Mesothelial cell of epicardium (in vitro differentiated cells): Measurements from ENCODE around the gene CD151. TPM values are rescaled to one million over a fixed set of nuclear protein-coding genes. Genes with fewer than 3 reads are reported as not detected.

Source experiments
- DNase-seq, 2 experiments: peaks; one replicate each; pipeline ENCODE4 v3.0.0; 2021; ENCODE audit warnings: low spot score in 2 of 2; ENCODE audit not compliant: unreplicated experiment in 2 of 2
- H3K27ac Mint-ChIP-seq: 2 replicates; pipeline ENCODE4 v1.8.0; 2021; ENCODE audit warnings: mixed read lengths
- H3K27me3 Mint-ChIP-seq: 2 replicates; pipeline ENCODE4 v1.8.0; 2021; ENCODE audit warnings: low read depth, mixed read lengths
- H3K36me3 Mint-ChIP-seq: 2 replicates; pipeline ENCODE4 v1.8.0; 2021; ENCODE audit warnings: mixed read lengths
- H3K4me1 Mint-ChIP-seq: 2 replicates; pipeline ENCODE4 v1.8.0; 2021; ENCODE audit warnings: mixed read lengths
- H3K4me3 Mint-ChIP-seq: 2 replicates; pipeline ENCODE4 v1.8.0; 2021; ENCODE audit warnings: mild to moderate bottlenecking, moderate library complexity, mixed read lengths
- H3K9me3 Mint-ChIP-seq: 2 replicates; pipeline ENCODE4 v1.8.0; 2021; ENCODE audit warnings: mixed read lengths
- CTCF ChIP-seq: fragments of 200-600 bp; sonication (generic); IDR thresholded peaks from one replicate; pipeline ENCODE4 v1.5.0; 2021; ENCODE audit warnings: antibody characterized with exemption; ENCODE audit not compliant: unreplicated experiment
- total RNA-seq: library from RNA; stranded (reverse); gene quantifications from 3 replicates; pipeline ENCODE4 v1.2.1, GENCODE V29; 2021

Gene CD151
- total RNA-seq, 1 donor from 2014 or later = 125 TPM

GRCh38 chr11:849951-850774 lies 17.4 kb downstream of the CD151 start:
- H3K36me3 Mint-ChIP-seq = no peaks in the 10 kb centered on the region
- no peak overlapping the region for H3K27ac Mint-ChIP-seq
- H3K9me3 Mint-ChIP-seq = no peaks in the 10 kb centered on the region
- H3K4me3 Mint-ChIP-seq = peak overlapping the region; percentile 68
- DNase-seq = no peak
- H3K4me1 Mint-ChIP-seq = peaks cover 31% of the 10 kb centered on the region
- no peak for TF ChIP-seq CTCF
- H3K27me3 Mint-ChIP-seq = no peaks in the 10 kb centered on the region

- Mint-ChIP-seq H3K27ac (no peak overlapping the region), H3K4me3 (peak overlapping the region; percentile 68), H3K27me3 (no peaks in the 10 kb centered on the region), H3K36me3 (no peaks in the 10 kb centered on the region), H3K4me1 (peaks cover 26% of the 10 kb centered on the region), H3K9me3 (no peaks in the 10 kb centered on the region)
- DNase-seq = no peak
- TF ChIP-seq CTCF = no peak
Observed at GRCh38 chr11:850775-851763, 18.3 kb downstream of the CD151 start.

- Mint-ChIP-seq H3K36me3 (no peaks in the 10 kb centered on the region), H3K4me1 (peaks cover 26% of the 10 kb centered on the region), H3K27ac (no peak overlapping the region), H3K27me3 (no peaks in the 10 kb centered on the region), H3K9me3 (no peaks in the 10 kb centered on the region), H3K4me3 (no peak overlapping the region)
- no peak for DNase-seq
- no peak for TF ChIP-seq CTCF
Observed at GRCh38 chr11:852762-853161, 20.0 kb downstream of the CD151 start.

GRCh38 chr11:853682-854448 lies 21.1 kb downstream of the CD151 start:
- no peaks in the 10 kb centered on the region for H3K27me3 Mint-ChIP-seq
- no peak overlapping the region for H3K4me3 Mint-ChIP-seq
- no peak for DNase-seq
- H3K27ac Mint-ChIP-seq = no peak overlapping the region
- H3K36me3 Mint-ChIP-seq = no peaks in the 10 kb centered on the region
- H3K4me1 Mint-ChIP-seq = peaks cover 21% of the 10 kb centered on the region
- no peaks in the 10 kb centered on the region for H3K9me3 Mint-ChIP-seq
- no peak for TF ChIP-seq CTCF

GRCh38 chr11:854601-855329 lies 22.0 kb downstream of the CD151 start:
- TF ChIP-seq CTCF = no peak
- Mint-ChIP-seq H3K36me3 (no peaks in the 10 kb centered on the region), H3K27ac (no peak overlapping the region), H3K4me1 (peaks cover 26% of the 10 kb centered on the region), H3K4me3 (no peak overlapping the region), H3K9me3 (no peaks in the 10 kb centered on the region), H3K27me3 (no peaks in the 10 kb centered on the region)
- DNase-seq = no peak
